SIG-M5 treated with dmso at 0.1 percent for 504 hours (cell line): ENCODE data around the gene STX12.

Experiments used
- DNase-seq: peaks from one replicate; lab custom pipeline; 2025; ENCODE audit not compliant: unreplicated experiment; lab: John Stamatoyannopoulos, UW

The STX12 gene

GRCh38 chr1:27772932-27773825, at the start of gene STX12:
Gene STX12, plus strand, starts transcription at chr1:27773219. Its CDS starts 89 bp downstream, at chr1:27773308.
- peak; percentile 94 for DNase-seq

DNA sequence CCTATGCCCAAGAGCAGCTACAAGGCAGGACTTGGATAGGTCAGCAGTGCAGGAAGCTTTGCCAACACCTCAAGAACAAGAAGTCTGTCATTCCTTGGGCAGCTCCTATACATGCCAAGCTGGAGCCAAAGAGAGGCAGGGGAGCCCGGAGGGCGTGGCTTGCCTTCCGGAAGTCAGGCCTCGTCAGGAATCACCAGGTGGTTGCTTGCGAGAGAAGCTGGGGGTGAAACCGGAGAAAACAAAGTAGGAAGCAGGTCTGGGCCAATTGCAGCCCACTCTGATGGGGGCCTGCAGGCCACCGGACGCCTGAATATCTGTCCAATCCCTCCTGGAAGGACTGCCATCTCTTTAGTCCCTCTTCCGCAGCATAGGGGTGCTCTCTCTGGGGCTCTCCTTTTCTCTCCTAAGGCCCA, 48.1 kb upstream of the STX12 start:
- no peak for DNase-seq

DNA sequence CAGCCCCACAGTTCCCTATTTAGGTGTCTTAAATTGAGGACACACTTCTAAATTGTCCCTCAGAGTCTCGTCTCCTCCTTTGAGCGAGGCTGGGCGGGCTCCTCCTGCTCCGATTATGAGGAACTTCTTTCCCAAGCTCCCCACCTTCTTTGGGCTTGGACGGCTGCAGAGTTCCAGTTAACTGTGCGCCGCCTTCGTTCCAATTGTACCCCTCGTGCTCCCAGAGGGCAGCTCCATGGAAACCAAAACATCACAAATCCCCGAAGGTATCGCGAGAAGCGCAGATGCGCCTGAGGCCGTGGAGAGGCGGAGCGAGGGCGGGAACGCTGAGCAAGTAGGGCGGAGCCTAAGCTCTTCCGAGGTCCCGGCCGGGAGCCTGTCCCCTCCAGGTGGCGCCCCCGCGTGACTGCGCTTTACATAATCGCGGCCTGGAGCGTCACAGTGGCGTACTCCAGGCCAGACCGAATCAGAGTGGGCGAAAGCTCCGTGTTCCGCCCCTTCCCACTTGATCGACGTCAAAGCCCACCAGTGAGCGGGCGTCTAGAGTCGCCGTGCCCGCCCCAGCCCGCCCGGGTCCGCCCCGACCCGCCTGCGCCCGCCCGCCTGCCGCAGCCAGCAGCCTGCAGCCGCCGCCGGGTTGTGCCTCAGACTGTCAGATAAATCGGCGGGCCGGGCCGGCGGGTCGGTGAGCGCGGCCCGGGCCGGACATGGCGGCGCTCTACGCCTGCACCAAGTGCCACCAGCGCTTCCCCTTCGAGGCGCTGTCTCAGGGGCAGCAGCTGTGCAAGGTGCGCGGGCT, 47.4 kb upstream of the STX12 start, which contains the start of gene FAM76A:
TSS of gene FAM76A (plus strand) at position 588 of the 799 bp plus-strand sequence. CDS start at position 708, 120 bp downstream.
- DNase-seq = peak; percentile 98

GRCh38 chr1:27726173-27727044, 46.6 kb upstream of the STX12 start:
- peak; percentile 27 for DNase-seq

DNA sequence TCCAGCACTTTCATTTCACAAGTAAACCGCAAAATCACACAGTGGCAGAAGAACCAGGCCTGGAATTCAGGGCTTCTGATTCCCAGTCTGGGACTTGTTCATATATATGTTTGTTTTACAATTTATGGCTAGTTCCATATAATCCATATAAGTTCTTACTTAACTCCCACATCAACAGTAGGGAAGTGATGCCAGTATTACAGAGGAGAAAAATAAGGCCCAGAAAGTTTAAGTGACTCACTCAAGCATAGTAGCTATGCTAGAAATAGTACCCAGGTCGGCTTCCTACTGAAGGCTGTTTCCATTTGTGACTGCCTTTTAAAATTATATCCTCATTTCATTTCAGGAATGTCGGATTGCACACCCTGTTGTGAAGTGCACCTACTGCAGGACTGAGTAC, 45.9 kb upstream of the STX12 start:
- peak; percentile 15 for DNase-seq

DNA sequence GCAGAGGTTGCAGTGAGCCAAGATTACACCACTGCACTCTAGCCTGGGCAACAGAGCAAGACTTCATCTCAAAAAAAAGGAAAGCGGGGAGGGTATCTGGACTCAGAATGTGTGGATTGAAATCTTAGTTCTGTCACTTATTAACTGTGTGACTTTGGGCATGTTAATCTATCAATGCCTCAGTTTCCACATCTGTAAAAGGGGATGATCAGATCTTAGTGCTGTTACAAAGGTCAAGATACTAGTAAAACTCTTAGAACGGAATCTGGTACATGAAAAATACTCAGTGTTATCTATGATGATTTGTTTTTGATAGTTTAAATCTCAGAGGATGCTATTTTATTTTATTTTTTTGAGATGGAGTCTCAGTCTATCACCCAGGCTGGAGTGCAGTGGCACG, 36.8 kb upstream of the STX12 start:
- no peak for DNase-seq

- no peak for DNase-seq
These were observed 31.9 kb upstream of the STX12 start for GRCh38 chr1:27741121-27741520.

- DNase-seq = no peak
These were observed 28.5 kb upstream of the STX12 start for GRCh38 chr1:27744556-27744955.

GRCh38 chr1:27745466-27745865, 27.6 kb upstream of the STX12 start:
- DNase-seq = no peak

GRCh38 chr1:27752360-27752759, 20.7 kb upstream of the STX12 start:
- no peak for DNase-seq

DNA sequence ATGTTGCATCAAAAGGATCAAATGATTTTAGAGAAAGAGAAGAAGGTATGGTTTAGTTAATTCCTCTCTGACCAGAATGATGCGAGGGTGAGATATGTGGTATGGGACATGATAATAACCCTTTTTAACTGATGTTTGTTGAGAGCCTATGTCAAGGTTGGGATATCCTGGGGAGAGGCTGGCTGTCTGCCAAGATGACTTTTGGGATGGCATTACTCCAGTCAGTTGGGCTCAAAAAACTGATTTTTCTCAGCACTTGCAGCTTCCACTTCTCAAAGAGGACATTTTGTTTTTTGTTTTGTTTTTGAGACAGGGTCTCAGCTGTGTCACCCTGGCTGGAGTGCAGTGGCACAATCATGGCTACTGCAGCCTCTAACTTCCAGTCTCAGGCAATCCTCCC, 17.7 kb upstream of the STX12 start:
- DNase-seq = no peak

DNA sequence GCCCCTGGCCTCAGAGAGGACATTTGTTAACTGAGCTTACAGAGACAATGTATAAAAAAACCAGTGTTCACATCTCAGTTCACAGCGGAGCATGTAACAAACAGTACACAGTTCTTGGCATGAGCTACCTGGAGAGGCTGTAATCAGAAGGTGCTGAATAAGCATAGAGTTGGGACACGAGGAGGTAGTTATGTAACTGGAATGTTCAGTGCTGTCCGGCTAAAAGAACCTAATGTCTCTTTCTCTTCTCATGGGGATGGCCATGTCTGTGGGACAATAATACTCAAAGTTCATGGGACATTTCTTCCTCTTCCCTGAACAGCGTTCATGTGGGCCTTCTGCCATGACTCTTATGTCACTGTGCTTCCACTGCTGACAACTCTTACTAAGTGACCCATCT, 17.2 kb upstream of the STX12 start:
- no peak for DNase-seq

GRCh38 chr1:27759236-27759635, 13.8 kb upstream of the STX12 start:
- DNase-seq = no peak

- no peak for DNase-seq
These were observed 12.6 kb upstream of the STX12 start for GRCh38 chr1:27760426-27760825.

DNA sequence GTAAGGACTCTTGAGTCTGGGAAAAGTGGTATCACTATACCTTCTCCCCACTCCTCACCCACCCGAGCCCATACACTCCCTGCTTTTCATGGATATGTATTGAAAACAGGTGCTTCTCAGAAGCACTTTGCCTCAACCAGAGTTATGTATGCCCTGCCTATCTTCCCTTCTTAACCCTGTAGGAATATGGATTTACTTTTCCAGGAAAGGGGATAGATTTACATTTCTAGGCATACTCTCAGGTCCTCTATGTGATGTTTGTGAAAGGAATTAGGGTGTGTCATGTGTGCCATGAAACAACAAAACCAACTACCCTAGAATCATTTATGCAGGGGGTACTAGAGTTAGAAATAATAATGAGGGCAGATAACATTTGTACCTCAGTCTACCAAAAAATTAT, 11.0 kb upstream of the STX12 start:
- DNase-seq = no peak

DNA sequence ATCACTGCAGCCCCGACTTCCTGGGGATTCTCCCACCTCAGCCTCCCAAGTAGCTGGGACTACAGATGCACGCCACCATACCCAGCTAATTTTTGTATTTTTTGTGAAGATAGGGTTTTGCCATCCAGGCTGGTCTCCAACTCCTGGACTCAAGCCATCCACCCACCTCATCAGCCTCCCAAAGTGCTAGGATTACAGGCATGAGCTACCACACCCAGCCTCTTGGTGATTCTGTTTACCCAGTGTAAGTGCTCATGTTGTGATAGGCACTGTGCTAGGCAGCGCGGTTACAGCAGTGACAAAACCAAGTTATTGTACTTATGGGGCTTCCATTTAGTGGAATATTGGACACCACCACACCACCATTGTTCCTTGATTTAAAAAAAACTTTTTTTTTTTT, 9.7 kb upstream of the STX12 start:
- DNase-seq = no peak

DNA sequence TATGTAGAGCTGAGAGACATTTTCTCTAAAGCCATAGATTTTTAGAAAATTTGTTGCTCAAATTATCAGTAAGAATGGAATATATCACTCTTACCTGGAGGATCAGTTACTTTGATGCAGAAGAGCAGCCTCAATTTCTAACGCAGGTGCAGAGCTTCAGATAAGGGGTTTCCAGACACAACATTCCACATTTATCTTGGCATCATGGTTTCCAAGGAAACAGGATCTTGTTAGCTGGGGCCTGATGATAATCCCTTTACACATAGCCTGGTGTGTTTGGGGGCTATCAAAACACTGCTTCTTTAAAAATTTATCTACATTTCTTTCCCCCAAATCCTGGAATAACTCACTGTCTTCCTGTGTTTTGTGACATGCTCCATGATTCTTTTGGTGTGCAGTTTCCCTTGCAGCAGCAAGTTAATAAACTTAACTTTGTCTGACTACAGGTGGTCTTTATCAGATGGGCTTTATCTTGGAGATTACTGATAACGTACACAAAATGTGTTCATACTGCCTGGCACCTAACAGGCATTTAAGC, 2.7 kb upstream of the STX12 start:
- DNase-seq = no peak

- DNase-seq = no peak
These were observed 735 bp upstream of the STX12 start for GRCh38 chr1:27772036-27772931.

DNA sequence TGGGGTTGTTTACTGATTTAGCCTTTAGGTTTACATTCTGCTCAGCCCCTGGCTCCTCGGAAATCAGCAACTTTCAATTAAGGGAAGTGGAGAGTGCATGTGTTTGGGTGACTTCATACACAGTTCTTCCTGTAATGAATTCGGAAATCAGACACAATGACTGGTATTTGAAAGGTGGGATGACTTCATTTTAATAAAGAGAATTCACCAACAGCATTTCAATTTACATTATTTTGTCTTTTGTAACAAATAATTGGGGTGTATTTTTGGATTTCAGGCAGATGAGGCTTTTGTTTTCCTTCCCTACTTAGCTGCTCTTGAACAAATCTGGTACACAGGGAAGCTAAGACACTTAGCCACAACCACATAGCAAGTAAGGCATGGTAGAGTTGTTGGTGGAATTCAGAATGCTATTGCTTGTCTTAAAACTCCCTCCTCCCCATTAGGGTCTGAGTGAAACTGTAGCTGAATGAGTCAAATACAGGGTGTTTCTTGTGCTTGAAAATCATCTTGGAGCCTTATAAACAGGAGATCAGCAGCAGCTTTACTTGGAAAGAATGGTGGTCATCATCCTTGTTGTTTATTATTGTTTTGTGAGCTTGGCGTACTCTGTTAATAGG, 917 bp downstream of the STX12 start:
- DNase-seq = peak; percentile 65
